NCI-H128 (cell line): ENCODE data around the gene LCN9.
"Not testable (repeated sequence)": the region's sequence is repeated elsewhere in the genome, so short reads cannot be mapped to it uniquely, and the experiment has no call there.

Source experiments
- DNase-seq: peaks from one replicate; lab custom pipeline; 2025; ENCODE audit not compliant: unreplicated experiment; lab: John Stamatoyannopoulos, UW

The LCN9 gene

GRCh38 chr9:135644631-135645218 is 18.4 kb upstream of the LCN9 start:
- DNase-seq, result no peak

- no peak for DNase-seq
These were observed 15.2 kb upstream of the LCN9 start for GRCh38 chr9:135647884-135648283.

- no peak for DNase-seq
These were observed 14.4 kb upstream of the LCN9 start for GRCh38 chr9:135648494-135649410.

GRCh38 chr9:135649508-135649907 is 13.6 kb upstream of the LCN9 start:
- no peak for DNase-seq

GRCh38 chr9:135650408-135650807 is 12.7 kb upstream of the LCN9 start:
- DNase-seq, result no peak

GRCh38 chr9:135655317-135655716 is 7.8 kb upstream of the LCN9 start:
- DNase-seq, result no peak

GRCh38 chr9:135657416-135657815 is 5.7 kb upstream of the LCN9 start:
- no peak for DNase-seq

- DNase-seq, result no peak
These were observed 3.9 kb upstream of the LCN9 start for GRCh38 chr9:135659252-135659651.

- no peak for DNase-seq
These were observed 2.7 kb upstream of the LCN9 start for GRCh38 chr9:135660407-135660806.

- DNase-seq, result no peak
These were observed 1.1 kb upstream of the LCN9 start for GRCh38 chr9:135661816-135662560.

GRCh38 chr9:135663451-135663770 is 302 bp downstream of the LCN9 start:
- DNase-seq, result no peak

- no peak for DNase-seq
These were observed 748 bp downstream of the LCN9 start for GRCh38 chr9:135663857-135664256.

- DNase-seq, result no peak
These were observed 1.2 kb downstream of the LCN9 start for GRCh38 chr9:135664266-135664665.

- no peak for DNase-seq
These were observed 2.0 kb downstream of the LCN9 start for GRCh38 chr9:135664801-135665794.

- no peak for DNase-seq
These were observed 2.7 kb downstream of the LCN9 start for GRCh38 chr9:135665795-135666189.

- DNase-seq, result no peak
These were observed 3.7 kb downstream of the LCN9 start for GRCh38 chr9:135666534-135667462.

GRCh38 chr9:135667463-135668001 is 4.4 kb downstream of the LCN9 start:
- DNase-seq, result no peak

- not testable (repeated sequence) for DNase-seq
These were observed 5.9 kb downstream of the LCN9 start for GRCh38 chr9:135669018-135669417.

- no peak for DNase-seq
These were observed 6.6 kb downstream of the LCN9 start for GRCh38 chr9:135669616-135670285.
